Immature natural killer cell (primary cell): ENCODE measurements around the gene ZFPL1. TPM values are rescaled to one million over a fixed set of nuclear protein-coding genes. Genes with fewer than 3 reads are reported as not detected.
A peak's percentile ranks its signal among the peaks of the same experiment; 100 is the strongest.

ENCODE experiments used
- DNase-seq, 3 donors: peaks; one replicate each; pipeline ENCODE4 v3.0.0; 2022; ENCODE audit warnings: mixed read lengths in 1 of 3
- H3K27ac Mint-ChIP-seq, 6 donors: one replicate each; pipeline ENCODE4 v1.8.0; 2020; ENCODE audit warnings: mixed read lengths in 6 of 6, mild to moderate bottlenecking in 5 of 6, inconsistent platforms in 4 of 6, moderate library complexity in 3 of 6
- H3K27me3 Mint-ChIP-seq, 3 donors: one replicate each; pipeline ENCODE4 v1.8.0; 2020 to 2021; ENCODE audit warnings: low read depth in 3 of 3, mild to moderate bottlenecking in 3 of 3, mixed read lengths in 3 of 3, moderate library complexity in 3 of 3, inconsistent platforms in 1 of 3
- H3K36me3 Mint-ChIP-seq, 3 donors: one replicate each; pipeline ENCODE4 v1.8.0; 2020; ENCODE audit warnings: mixed read lengths in 3 of 3, inconsistent platforms in 2 of 3, mild to moderate bottlenecking in 2 of 3
- H3K4me1 Mint-ChIP-seq, 2 donors: one replicate each; pipeline ENCODE4 v1.8.0; 2020; ENCODE audit warnings: inconsistent platforms in 2 of 2, mild to moderate bottlenecking in 2 of 2, mixed read lengths in 2 of 2, moderate library complexity in 1 of 2
- H3K4me3 Mint-ChIP-seq, 5 donors: one replicate each; pipeline ENCODE4 v1.8.0; 2020; ENCODE audit warnings: mild to moderate bottlenecking in 5 of 5, mixed read lengths in 5 of 5, inconsistent platforms in 3 of 5, moderate library complexity in 3 of 5
- H3K9me3 Mint-ChIP-seq, 6 donors: one replicate each; pipeline ENCODE4 v1.8.0; 2020; ENCODE audit warnings: mild to moderate bottlenecking in 6 of 6, mixed read lengths in 6 of 6, inconsistent platforms in 4 of 6, moderate library complexity in 3 of 6
- polyA plus RNA-seq, 3 donors: library from polyadenylated mRNA; unstranded; fragments of 300-500 nt; fragmentation: Illumina TruSeq; gene quantifications; one replicate each; pipeline ENCODE4 v1.2.3, GENCODE V29; 2021

ZFPL1 gene
- polyA plus RNA-seq, 3 donors from 2014 or later: 28.3 to 31.2 (median 29.8) TPM

DNA sequence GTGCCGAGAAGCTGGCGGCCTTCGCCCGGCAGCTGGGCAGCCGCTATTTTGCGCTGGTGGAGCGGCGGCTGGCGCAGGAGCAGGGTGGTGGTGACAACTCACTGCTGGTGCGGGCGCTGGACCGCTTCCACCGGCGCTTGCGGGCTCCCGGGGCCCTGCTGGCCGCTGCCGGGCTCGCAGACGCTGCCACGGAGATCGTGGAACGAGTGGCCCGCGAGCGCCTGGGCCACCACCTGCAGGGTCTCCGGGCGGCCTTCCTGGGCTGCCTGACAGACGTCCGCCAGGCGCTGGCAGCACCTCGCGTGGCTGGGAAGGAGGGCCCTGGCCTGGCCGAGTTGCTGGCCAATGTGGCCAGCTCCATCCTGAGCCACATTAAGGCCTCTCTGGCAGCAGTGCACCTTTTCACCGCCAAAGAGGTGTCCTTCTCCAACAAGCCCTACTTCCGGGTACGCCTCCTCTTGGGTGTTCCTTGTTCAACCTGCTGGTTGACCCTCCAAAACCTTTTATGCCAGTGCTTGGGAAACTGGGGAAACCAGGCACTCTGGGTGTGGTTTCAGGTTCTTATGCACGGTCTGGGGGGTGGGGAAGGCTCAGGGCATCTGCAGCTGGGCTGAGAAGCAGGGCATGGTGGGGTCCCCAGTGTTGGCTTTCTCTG lies 24.6 kb downstream of the ZFPL1 start:
- no peaks in the 10 kb centered on the region for H3K9me3 Mint-ChIP-seq
- no peak overlapping the region for H3K27ac Mint-ChIP-seq
- no peak overlapping the region for H3K4me3 Mint-ChIP-seq
- DNase-seq: no peak
- H3K4me1 Mint-ChIP-seq: peaks cover 33 to 53% of the 10 kb centered on the region in 2 donors
- peaks cover 7 to 11% (median 8%) of the 10 kb centered on the region in 3 donors for H3K27me3 Mint-ChIP-seq
- H3K36me3 Mint-ChIP-seq: peaks cover 3 to 16% (median 4%) of the 10 kb centered on the region in 3 donors

GRCh38 chr11:65109231-65110198 lies 25.5 kb downstream of the ZFPL1 start:
- DNase-seq: no peak
- peaks cover 7 to 11% (median 8%) of the 10 kb centered on the region in 3 donors for H3K27me3 Mint-ChIP-seq
- H3K27ac Mint-ChIP-seq: peak overlapping the region; percentile 59 to 84 (median 72)
- no peaks in the 10 kb centered on the region for H3K9me3 Mint-ChIP-seq
- H3K36me3 Mint-ChIP-seq: peaks cover 2 to 12% (median 4%) of the 10 kb centered on the region in 3 donors
- no peak overlapping the region for H3K4me3 Mint-ChIP-seq
- peaks cover 38 to 54% of the 10 kb centered on the region in 2 donors for H3K4me1 Mint-ChIP-seq

DNA sequence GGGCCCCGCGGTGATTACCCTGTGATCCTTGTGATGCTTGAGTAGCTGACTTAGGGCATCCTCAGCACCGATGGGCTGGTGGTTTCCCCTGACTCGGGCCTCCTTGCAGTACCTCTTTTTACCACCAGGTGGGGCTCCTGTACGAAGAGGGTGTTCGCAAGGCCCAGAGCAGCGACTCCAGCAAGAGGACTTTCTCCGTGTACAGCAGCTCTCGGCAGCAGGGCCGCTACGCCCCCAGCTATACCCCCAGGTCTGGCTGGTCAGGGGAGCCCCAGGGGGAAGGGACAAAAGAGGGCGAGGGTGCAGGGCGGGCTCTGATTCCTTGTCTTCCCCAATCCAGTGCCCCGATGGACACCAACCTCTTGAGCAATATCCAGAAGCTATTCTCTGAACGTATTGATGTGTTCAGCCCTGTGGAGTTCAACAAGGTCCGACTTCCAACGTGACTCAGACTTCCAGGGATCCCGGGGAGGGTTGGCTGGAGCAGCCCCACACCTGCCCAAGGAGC lies 26.4 kb downstream of the ZFPL1 start:
- peak overlapping the region; percentile 59 to 85 (median 78) for H3K27ac Mint-ChIP-seq
- DNase-seq: peak; percentile 84 to 87 (median 86)
- H3K4me1 Mint-ChIP-seq: peaks cover 38 to 49% of the 10 kb centered on the region in 2 donors
- H3K36me3 Mint-ChIP-seq: peaks cover 0 to 10% (median 4%) of the 10 kb centered on the region in 3 donors
- no peaks in the 10 kb centered on the region for H3K9me3 Mint-ChIP-seq
- peaks cover 7 to 11% (median 8%) of the 10 kb centered on the region in 3 donors for H3K27me3 Mint-ChIP-seq
- H3K4me3 Mint-ChIP-seq: peak overlapping the region in 4 of 5 donors; percentile 49 to 65 (median 58)

DNA sequence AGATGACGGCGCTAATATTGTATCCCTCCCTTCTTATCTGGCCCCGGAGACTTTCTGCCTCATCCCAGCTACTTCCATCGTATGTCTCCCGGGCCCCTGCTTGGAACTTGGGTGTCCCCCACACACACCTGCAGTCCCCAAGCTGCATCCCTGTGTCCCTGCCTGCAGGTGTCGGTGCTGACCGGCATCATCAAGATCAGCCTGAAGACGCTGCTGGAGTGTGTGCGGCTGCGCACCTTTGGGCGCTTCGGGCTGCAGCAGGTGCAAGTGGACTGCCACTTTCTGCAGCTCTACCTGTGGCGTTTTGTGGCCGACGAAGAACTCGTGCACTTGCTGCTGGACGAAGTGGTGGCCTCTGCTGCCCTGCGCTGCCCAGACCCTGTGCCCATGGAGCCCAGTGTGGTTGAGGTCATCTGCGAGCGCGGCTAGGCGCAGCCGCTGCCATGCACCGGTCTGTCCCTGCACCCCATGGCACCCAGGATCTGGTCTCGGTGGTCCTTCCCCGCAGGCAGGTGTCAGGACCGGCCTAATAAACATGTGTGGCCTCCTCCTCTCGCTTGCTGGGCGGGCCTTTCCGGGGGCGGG lies 27.2 kb downstream of the ZFPL1 start:
- no peak for DNase-seq
- H3K27me3 Mint-ChIP-seq: peaks cover 7 to 11% (median 7%) of the 10 kb centered on the region in 3 donors

DNA sequence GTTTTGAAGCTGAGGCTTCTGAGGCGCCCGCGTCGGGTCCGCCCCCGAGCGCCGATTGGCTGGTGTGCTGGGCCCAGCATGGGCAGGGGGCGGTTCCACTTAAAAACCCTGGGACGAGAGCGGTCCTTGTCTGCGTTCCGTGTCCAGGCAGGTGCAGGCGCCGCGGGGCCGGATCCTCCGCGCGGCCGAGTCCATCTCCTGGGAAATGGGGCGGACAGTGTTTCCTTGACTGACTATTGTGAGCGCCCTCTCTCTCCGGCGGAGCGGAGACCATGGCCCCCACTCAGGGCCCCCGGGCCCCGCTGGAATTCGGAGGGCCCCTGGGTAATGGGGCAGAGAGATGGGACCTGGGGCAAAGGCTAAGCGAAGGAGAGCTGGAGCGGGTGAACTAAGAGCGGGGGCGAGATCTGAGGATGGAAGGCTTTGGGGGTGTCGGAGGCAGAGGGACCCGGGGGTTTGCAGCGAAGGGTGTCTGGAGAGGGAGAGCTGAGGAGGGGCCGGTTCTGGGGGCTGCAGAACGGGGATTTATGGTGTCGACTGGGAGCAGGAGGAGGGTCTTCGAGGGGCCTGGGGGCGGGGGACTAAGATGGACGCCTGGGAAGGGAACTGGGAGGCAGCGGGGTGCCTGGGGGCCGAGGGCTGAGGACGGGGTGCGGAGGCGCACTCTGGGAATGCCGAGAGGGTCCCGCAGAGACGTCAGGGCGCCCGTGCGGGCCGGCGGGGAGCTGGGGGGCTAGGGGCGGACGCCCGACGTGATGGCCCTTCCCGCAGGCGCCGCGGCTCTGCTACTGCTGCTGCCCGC lies 27.9 kb downstream of the ZFPL1 start, which contains the start of gene TM7SF2:
TM7SF2 (plus strand) TSS at position 129 of the 802 bp plus-strand sequence; CDS start at position 273, 144 bp downstream.
- Mint-ChIP-seq H3K36me3 (peaks cover 0 to 3% (median 0%) of the 10 kb centered on the region in 3 donors), H3K27ac (peak within 1 kb of the TSS; percentile 59 to 89 (median 82)), H3K4me3 (peak within 1 kb of the TSS; percentile 86 to 88 (median 86)), H3K4me1 (peaks cover 34 to 47% of the 10 kb centered on the region in 2 donors), H3K27me3 (peaks cover 7 to 15% (median 11%) of the 10 kb centered on the region in 3 donors), H3K9me3 (no peaks in the 10 kb centered on the region)
- DNase-seq: peak; percentile 90 to 93 (median 91)

More for the DNA sequence above, 27.2 kb downstream of the ZFPL1 start:
- Mint-ChIP-seq H3K36me3 (peaks cover 0 to 7% (median 4%) of the 10 kb centered on the region in 3 donors), H3K27ac (peak overlapping the region; percentile 59 to 89 (median 82)), H3K4me1 (peaks cover 40 to 46% of the 10 kb centered on the region in 2 donors), H3K4me3 (peak overlapping the region; percentile 86 to 88 (median 86)), H3K9me3 (no peaks in the 10 kb centered on the region)

- peak overlapping the region; percentile 86 to 88 (median 86) for H3K4me3 Mint-ChIP-seq
- no peaks in the 10 kb centered on the region for H3K9me3 Mint-ChIP-seq
- peak overlapping the region; percentile 39 to 83 (median 67) for H3K27ac Mint-ChIP-seq
- DNase-seq: peak; percentile 69 to 77 (median 73)
- H3K4me1 Mint-ChIP-seq: peaks cover 39 to 52% of the 10 kb centered on the region in 2 donors
- peaks cover under 1 to 4% (median under 1%) of the 10 kb centered on the region in 3 donors for H3K36me3 Mint-ChIP-seq
- H3K27me3 Mint-ChIP-seq: peaks cover 10 to 21% (median 16%) of the 10 kb centered on the region in 3 donors
Observed at GRCh38 chr11:65112546-65113360, 28.7 kb downstream of the ZFPL1 start.

GRCh38 chr11:65113361-65113756 lies 29.3 kb downstream of the ZFPL1 start:
- H3K36me3 Mint-ChIP-seq: peaks cover 3 to 7% (median 3%) of the 10 kb centered on the region in 3 donors
- H3K27ac Mint-ChIP-seq: peak overlapping the region; percentile 39 to 83 (median 68)
- H3K4me1 Mint-ChIP-seq: peaks cover 44 to 54% of the 10 kb centered on the region in 2 donors
- no peak for DNase-seq
- no peaks in the 10 kb centered on the region for H3K9me3 Mint-ChIP-seq
- H3K27me3 Mint-ChIP-seq: peaks cover 10 to 22% (median 20%) of the 10 kb centered on the region in 3 donors
- H3K4me3 Mint-ChIP-seq: peak overlapping the region; percentile 86 to 88 (median 86)

GRCh38 chr11:65113839-65114238 lies 29.8 kb downstream of the ZFPL1 start:
- H3K4me3 Mint-ChIP-seq: peak overlapping the region; percentile 86 to 88 (median 86)
- H3K4me1 Mint-ChIP-seq: peaks cover 48 to 55% of the 10 kb centered on the region in 2 donors
- peaks cover 3 to 12% (median 3%) of the 10 kb centered on the region in 3 donors for H3K36me3 Mint-ChIP-seq
- no peaks in the 10 kb centered on the region for H3K9me3 Mint-ChIP-seq
- peaks cover 10 to 26% (median 20%) of the 10 kb centered on the region in 3 donors for H3K27me3 Mint-ChIP-seq
- DNase-seq: no peak
- H3K27ac Mint-ChIP-seq: peak overlapping the region in 5 of 6 donors; percentile 42 to 83 (median 73)

GRCh38 chr11:65114538-65115171 lies 30.6 kb downstream of the ZFPL1 start:
- Mint-ChIP-seq H3K4me3 (peak overlapping the region in 2 of 5 donors; percentile 25 to 88), H3K9me3 (no peaks in the 10 kb centered on the region), H3K27ac (peak overlapping the region in 3 of 6 donors; percentile 9 to 42 (median 17)), H3K27me3 (peaks cover 10 to 27% (median 20%) of the 10 kb centered on the region in 3 donors), H3K36me3 (peaks cover 3 to 13% (median 3%) of the 10 kb centered on the region in 3 donors), H3K4me1 (peaks cover 51 to 55% of the 10 kb centered on the region in 2 donors)
- DNase-seq: no peak

DNA sequence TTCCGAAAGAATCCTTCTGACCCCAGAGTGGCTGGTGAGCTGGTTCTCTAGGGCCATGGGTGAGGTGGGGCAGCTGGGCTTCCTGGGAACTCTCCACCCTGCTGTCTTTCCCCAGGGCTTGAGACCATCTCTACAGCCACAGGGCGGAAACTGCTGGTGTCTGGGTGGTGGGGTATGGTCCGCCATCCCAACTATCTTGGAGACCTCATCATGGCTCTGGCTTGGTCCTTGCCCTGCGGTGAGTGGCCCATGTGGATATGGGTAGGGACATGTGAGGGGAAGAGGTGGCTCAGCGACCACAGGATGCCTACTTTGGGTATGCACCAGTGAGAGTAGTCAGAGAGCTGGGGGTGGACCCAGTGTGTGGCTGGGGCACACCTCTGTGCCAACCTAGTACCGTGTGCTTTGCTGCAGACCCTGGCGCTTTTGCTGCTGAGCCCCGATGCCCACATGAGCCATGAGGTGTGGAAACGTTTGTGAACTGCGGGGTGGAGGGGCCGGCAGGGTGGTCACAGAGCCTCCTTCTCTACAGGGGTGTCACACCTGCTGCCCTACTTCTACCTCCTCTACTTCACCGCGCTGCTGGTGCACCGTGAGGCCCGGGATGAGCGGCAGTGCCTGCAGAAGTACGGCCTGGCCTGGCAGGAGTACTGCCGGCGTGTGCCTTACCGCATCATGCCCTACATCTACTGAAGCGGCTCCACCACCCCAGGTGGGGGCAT lies 31.5 kb downstream of the ZFPL1 start:
- Mint-ChIP-seq H3K9me3 (no peaks in the 10 kb centered on the region), H3K36me3 (peaks cover 3 to 13% (median 8%) of the 10 kb centered on the region in 3 donors), H3K4me3 (peak overlapping the region; percentile 13 to 90 (median 23)), H3K27ac (peak overlapping the region in 3 of 6 donors; percentile 27 to 86 (median 40)), H3K27me3 (peaks cover 10 to 24% (median 15%) of the 10 kb centered on the region in 3 donors), H3K4me1 (peaks cover 50 to 53% of the 10 kb centered on the region in 2 donors)
- no peak for DNase-seq
